ENCODE measurements around the gene CDK5RAP2.

CDK5RAP2 gene

GRCh38 chr9:120381839-120382238, 198.1 kb downstream of the CDK5RAP2 start:
- H3K27ac ChIP-seq: no peak overlapping the region
- TF ChIP-seq CTCF (conservative IDR thresholded peaks at IDR 0.05): no peak

GRCh38 chr9:120379611-120380010, 200.4 kb downstream of the CDK5RAP2 start:
- no peak for TF ChIP-seq CTCF (conservative IDR thresholded peaks at IDR 0.05)
- no peak overlapping the region for H3K27ac ChIP-seq

- H3K27ac ChIP-seq: no peak overlapping the region
- no peak for TF ChIP-seq CTCF (conservative IDR thresholded peaks at IDR 0.05)
Observed at GRCh38 chr9:120378680-120379079, 201.3 kb downstream of the CDK5RAP2 start.

- no peak overlapping the region for H3K27ac ChIP-seq
- no peak for TF ChIP-seq CTCF (conservative IDR thresholded peaks at IDR 0.05)
Observed at GRCh38 chr9:120377268-120378159, 202.5 kb downstream of the CDK5RAP2 start.

- H3K27ac ChIP-seq: no peak overlapping the region
- no peak for TF ChIP-seq CTCF (conservative IDR thresholded peaks at IDR 0.05)
Observed at GRCh38 chr9:120376101-120376500, 203.9 kb downstream of the CDK5RAP2 start.

- TF ChIP-seq CTCF (conservative IDR thresholded peaks at IDR 0.05): no peak
- H3K27ac ChIP-seq: no peak overlapping the region
Observed at GRCh38 chr9:120375316-120375715, 204.7 kb downstream of the CDK5RAP2 start.

- no peak overlapping the region for H3K27ac ChIP-seq
- no peak for TF ChIP-seq CTCF (conservative IDR thresholded peaks at IDR 0.05)
Observed at GRCh38 chr9:120374817-120375216, 205.2 kb downstream of the CDK5RAP2 start.
